ENCODE results near the gene SCN9A. TPM values are rescaled to one million over a fixed set of nuclear protein-coding genes. Genes with fewer than 3 reads are reported as not detected.
"Not testable (repeated sequence)": the region's sequence is repeated elsewhere in the genome, so short reads cannot be mapped to it uniquely, and the experiment has no call there.

The SCN9A gene
- total RNA-seq, 4 donors from 2014 or later, result 3.1 to 7.7 (median 6.2) TPM

DNA sequence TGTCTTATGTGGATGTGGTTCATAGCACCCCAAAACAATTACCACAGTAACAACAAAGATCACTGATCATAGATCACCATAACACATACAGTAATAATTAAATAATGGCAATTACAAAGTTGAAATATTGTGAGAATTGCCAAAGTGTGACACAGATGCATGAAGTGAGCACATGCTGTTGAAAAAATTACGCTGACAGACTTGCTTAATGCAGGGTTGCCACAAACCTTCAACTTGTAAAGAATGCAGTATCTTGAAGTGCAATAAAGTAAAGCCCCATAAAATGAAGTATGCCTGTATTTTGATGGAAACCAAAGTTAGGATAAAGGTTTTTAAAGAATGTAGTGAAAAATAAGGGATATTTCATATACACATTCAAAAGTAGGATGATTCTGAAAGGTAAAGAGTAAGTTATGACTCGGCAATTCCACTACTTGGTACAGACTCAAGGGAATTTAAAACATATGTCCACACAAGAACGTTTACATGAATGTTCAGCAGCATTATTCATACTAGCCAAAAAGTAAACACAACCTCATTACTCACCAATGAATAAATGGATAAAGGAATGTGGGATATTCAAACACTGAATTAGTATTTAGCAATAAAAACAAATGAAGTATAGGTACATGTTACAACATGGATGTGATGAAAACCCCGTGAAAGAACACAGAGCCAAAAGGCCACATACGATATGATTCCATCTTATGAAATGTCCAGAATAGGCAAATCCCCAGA is 61.6 kb downstream of the SCN9A start:
- H3K36me3 ChIP-seq, result no peaks in the 10 kb centered on the region
- no peak overlapping the region for H3K4me3 ChIP-seq
- no peaks in the 10 kb centered on the region for H3K4me1 ChIP-seq
- no peaks in the 10 kb centered on the region for H3K27me3 ChIP-seq
- no peak overlapping the region for H3K27ac ChIP-seq
- TF ChIP-seq POLR2A (IDR thresholded peaks at IDR 0.05), result no peak
- TF ChIP-seq, protein P1, sequence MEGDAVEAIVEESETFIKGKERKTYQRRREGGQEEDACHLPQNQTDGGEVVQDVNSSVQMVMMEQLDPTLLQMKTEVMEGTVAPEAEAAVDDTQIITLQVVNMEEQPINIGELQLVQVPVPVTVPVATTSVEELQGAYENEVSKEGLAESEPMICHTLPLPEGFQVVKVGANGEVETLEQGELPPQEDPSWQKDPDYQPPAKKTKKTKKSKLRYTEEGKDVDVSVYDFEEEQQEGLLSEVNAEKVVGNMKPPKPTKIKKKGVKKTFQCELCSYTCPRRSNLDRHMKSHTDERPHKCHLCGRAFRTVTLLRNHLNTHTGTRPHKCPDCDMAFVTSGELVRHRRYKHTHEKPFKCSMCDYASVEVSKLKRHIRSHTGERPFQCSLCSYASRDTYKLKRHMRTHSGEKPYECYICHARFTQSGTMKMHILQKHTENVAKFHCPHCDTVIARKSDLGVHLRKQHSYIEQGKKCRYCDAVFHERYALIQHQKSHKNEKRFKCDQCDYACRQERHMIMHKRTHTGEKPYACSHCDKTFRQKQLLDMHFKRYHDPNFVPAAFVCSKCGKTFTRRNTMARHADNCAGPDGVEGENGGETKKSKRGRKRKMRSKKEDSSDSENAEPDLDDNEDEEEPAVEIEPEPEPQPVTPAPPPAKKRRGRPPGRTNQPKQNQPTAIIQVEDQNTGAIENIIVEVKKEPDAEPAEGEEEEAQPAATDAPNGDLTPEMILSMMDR (IDR thresholded peaks at IDR 0.05), result no peak
- TF ChIP-seq POLR2AphosphoS5 (IDR thresholded peaks at IDR 0.05), result no peak
- no peak for TF ChIP-seq EP300 (IDR thresholded peaks at IDR 0.05)
- no peak for ATAC-seq
- 39 to 55% methylated on average over 5 of the region's 5 CpGs for WGBS, 2 donors (ENCODE audit: low coverage in 1 of 2)
- no peaks in the 10 kb centered on the region for H3K9me3 ChIP-seq

DNA sequence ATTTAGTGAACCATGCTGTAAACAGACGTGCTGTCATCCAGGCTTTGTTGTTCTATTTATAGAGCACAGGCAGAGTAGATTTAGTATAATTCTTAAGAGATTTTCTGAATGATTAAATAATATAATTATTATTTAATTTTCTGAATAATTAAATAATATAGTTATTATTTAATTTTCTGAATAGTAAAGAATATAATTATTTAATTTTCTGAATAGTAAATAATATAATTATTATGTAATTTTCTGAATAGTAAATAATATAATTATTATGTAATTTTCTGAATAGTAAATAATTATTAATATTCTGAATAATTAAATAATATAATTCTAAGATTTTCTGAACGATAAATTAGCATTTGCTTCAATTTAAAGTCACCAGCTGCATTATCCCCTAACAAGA is 62.9 kb downstream of the SCN9A start:
- not testable (repeated sequence) for H3K4me1 ChIP-seq, H3K27me3 ChIP-seq, H3K27ac ChIP-seq, H3K4me3 ChIP-seq, ATAC-seq, H3K9me3 ChIP-seq, H3K36me3 ChIP-seq
- WGBS, 2 donors (ENCODE audit: low coverage in 1 of 2), result 0 to 29% methylated on average over 2 of the region's 2 CpGs

DNA sequence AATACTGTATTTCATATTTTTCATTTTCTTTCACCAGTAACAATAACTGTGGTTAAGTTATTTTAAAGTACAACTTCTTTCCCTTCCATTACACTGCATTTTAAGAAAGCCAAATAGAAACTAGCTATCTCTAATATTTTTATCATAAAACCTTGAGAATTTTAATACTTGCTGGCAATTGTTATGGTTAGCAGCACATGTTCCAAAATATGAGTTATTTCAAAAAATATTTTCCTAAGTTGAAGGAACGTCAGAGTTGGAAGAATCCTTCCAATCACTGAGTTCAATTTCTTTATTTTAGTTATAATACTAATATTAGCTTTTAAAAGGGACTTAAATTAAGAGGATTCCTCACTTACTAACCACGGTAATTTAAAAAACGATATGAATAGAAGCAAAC is 68.4 kb downstream of the SCN9A start:
- H3K36me3 ChIP-seq, result no peaks in the 10 kb centered on the region
- no peaks in the 10 kb centered on the region for H3K27me3 ChIP-seq
- no peaks in the 10 kb centered on the region for H3K4me1 ChIP-seq
- TF ChIP-seq POLR2AphosphoS5 (IDR thresholded peaks at IDR 0.05) (no peak), POLR2A (IDR thresholded peaks at IDR 0.05) (no peak), EP300 (IDR thresholded peaks at IDR 0.05) (no peak)
- TF ChIP-seq, protein P1 (IDR thresholded peaks at IDR 0.05), result no peak
- no peak overlapping the region for H3K27ac ChIP-seq
- no peaks in the 10 kb centered on the region for H3K9me3 ChIP-seq
- ATAC-seq, result no peak
- WGBS, 2 donors (ENCODE audit: low coverage in 1 of 2), result 47 to 64% methylated on average over 3 of the region's 3 CpGs
- no peak overlapping the region for H3K4me3 ChIP-seq

DNA sequence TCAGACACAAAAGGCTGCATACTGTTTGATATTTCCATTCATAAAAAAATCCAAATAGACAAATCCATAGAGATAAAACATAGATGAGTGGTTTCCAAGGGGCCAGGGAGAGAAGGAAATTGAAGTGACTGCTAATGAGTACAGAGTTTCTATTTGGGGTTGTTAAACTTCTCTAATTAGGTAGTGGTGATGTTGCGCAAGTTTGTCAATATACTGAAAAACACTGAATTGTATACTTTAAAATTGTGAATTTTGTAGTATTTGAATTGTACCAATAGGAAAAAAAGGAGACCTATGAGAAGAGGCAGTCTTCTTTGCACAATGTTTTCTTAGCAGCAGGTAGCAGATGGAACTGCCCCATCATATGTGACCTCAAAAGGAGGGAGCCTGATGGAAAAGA is 71.1 kb downstream of the SCN9A start:
- H3K36me3 ChIP-seq, result no peaks in the 10 kb centered on the region
- TF ChIP-seq EP300 (IDR thresholded peaks at IDR 0.05) (no peak), POLR2AphosphoS5 (IDR thresholded peaks at IDR 0.05) (no peak), POLR2A (IDR thresholded peaks at IDR 0.05) (no peak)
- TF ChIP-seq, protein P1 (IDR thresholded peaks at IDR 0.05), result no peak
- 100% methylated on average over 1 of the region's 1 CpG for WGBS, 2 donors (ENCODE audit: low coverage in 1 of 2)
- H3K4me3 ChIP-seq, result no peak overlapping the region
- ATAC-seq, result no peak
- no peak overlapping the region for H3K27ac ChIP-seq
- no peaks in the 10 kb centered on the region for H3K9me3 ChIP-seq
- H3K27me3 ChIP-seq, result no peaks in the 10 kb centered on the region
- H3K4me1 ChIP-seq, result no peaks in the 10 kb centered on the region

DNA sequence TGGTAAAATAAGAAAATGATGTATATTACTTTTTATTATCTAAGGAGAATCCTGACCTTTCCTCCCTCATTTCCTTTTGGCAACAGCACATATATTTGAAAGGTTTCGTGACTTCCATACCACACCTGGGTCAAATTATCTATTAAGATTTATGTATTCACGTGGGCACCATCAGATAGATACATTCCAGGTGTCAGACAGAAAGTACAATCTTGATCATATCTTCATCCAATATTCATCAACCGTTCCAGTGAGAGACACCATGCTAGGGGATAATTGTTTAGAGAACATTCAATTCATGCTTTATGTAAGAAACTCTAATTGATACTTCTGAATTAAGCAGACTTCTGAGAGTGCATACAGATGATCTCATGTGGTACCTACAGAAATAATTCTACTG is 73.7 kb downstream of the SCN9A start:
- ATAC-seq, result no peak
- H3K9me3 ChIP-seq, result no peaks in the 10 kb centered on the region
- WGBS, 2 donors (ENCODE audit: low coverage in 1 of 2), result 46 to 80% methylated on average over 3 of the region's 3 CpGs

More for the DNA sequence above, 73.7 kb downstream of the SCN9A start:
- Histone ChIP-seq H3K36me3 (no peaks in the 10 kb centered on the region), H3K27ac (no peak overlapping the region), H3K4me1 (no peaks in the 10 kb centered on the region), H3K4me3 (no peak overlapping the region), H3K27me3 (no peaks in the 10 kb centered on the region)
- TF ChIP-seq POLR2AphosphoS5 (IDR thresholded peaks at IDR 0.05) (no peak), EP300 (IDR thresholded peaks at IDR 0.05) (no peak), POLR2A (IDR thresholded peaks at IDR 0.05) (no peak)
- TF ChIP-seq, protein P1 (IDR thresholded peaks at IDR 0.05), result no peak
